ENCODE data around the gene MOSMO.
A peak's percentile ranks its signal among the peaks of the same experiment; 100 is the strongest.

MOSMO gene

DNA sequence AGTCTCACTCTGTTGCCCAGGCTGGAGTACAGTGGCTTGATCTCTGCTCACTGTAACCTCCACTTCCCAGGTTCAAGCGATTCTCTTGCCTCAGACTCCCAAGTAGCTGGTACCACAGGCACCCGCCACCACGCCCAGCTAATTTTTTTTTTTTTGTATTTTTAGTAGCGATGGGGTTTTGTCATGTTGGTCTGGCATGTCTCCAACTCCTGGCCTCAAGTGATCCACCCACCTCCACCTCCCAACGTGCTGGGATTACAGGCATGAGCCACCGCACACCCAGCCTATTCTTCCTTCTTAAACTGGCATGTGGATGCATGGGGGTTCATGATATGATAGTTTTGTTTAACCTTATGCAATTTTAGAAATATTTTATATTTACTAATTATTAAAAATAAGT is 45.1 kb downstream of the MOSMO start:
- Histone ChIP-seq H3K4me2 (ENCODE audit: low read length) (no peak overlapping the region), H3K9ac (ENCODE audit: low read length) (no peak overlapping the region), H3K27ac (ENCODE audit: low read length) (no peak overlapping the region), H3K4me3 (ENCODE audit: low read length) (no peak overlapping the region), H3K9me3 (ENCODE audit: insufficient read depth, low read length) (no peaks in the 10 kb centered on the region), H3K79me2 (ENCODE audit: low read length) (peaks cover 7% of the 10 kb centered on the region; the same call in 1 of the 2 replicates), H3K36me3 (replicated peaks; ENCODE audit: low read depth, low read length) (peaks cover 3% of the 10 kb centered on the region), H4K20me1 (ENCODE audit: insufficient read depth, low read length) (no peaks in the 10 kb centered on the region), H2AFZ (ENCODE audit: low read depth, low read length) (no peak overlapping the region), H3K27me3 (ENCODE audit: low read depth, low read length) (no peaks in the 10 kb centered on the region), H3K4me1 (ENCODE audit: low read length) (peaks cover 31% of the 10 kb centered on the region)
- TF ChIP-seq, protein P1, sequence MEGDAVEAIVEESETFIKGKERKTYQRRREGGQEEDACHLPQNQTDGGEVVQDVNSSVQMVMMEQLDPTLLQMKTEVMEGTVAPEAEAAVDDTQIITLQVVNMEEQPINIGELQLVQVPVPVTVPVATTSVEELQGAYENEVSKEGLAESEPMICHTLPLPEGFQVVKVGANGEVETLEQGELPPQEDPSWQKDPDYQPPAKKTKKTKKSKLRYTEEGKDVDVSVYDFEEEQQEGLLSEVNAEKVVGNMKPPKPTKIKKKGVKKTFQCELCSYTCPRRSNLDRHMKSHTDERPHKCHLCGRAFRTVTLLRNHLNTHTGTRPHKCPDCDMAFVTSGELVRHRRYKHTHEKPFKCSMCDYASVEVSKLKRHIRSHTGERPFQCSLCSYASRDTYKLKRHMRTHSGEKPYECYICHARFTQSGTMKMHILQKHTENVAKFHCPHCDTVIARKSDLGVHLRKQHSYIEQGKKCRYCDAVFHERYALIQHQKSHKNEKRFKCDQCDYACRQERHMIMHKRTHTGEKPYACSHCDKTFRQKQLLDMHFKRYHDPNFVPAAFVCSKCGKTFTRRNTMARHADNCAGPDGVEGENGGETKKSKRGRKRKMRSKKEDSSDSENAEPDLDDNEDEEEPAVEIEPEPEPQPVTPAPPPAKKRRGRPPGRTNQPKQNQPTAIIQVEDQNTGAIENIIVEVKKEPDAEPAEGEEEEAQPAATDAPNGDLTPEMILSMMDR (IDR thresholded peaks at IDR 0.05; ENCODE audit: low read depth, low read length): no peak
- TF ChIP-seq EZH2phosphoT487 (IDR thresholded peaks at IDR 0.05; ENCODE audit: low read depth): no peak

DNA sequence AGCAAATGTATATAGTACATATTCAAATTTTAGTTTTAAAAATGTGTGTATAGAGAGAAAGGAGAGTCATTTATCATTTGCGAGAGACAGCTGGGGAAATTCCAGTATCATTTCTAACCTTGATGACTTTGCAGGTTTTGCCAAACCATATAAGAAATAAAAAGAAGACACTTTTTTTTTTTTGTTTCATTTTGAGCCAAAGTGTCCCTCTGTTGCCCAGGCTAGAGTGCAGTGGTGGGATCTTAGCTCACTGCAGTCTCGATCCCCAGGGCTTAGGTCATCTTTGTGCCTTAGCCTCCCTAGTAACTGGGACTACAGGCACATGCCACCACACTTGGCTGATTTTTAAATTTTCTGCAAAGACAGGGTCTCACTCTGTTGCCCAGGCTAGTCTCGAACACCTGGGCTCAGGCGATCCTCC is 46.0 kb downstream of the MOSMO start:
- Histone ChIP-seq H3K9ac (ENCODE audit: low read length) (no peak overlapping the region; the same call in 1 of the 2 replicates), H3K4me1 (ENCODE audit: low read length) (peaks cover 31% of the 10 kb centered on the region), H2AFZ (ENCODE audit: low read depth, low read length) (no peak overlapping the region), H3K9me3 (ENCODE audit: insufficient read depth, low read length) (no peaks in the 10 kb centered on the region), H3K27ac (ENCODE audit: low read length) (peak overlapping the region; percentile 30), H4K20me1 (ENCODE audit: insufficient read depth, low read length) (no peaks in the 10 kb centered on the region), H3K4me2 (ENCODE audit: low read length) (peak overlapping the region; percentile 60), H3K79me2 (ENCODE audit: low read length) (peaks cover 7% of the 10 kb centered on the region; the same call in 1 of the 2 replicates), H3K27me3 (ENCODE audit: low read depth, low read length) (no peaks in the 10 kb centered on the region), H3K36me3 (replicated peaks; ENCODE audit: low read depth, low read length) (peaks cover 3% of the 10 kb centered on the region), H3K4me3 (ENCODE audit: low read length) (peak overlapping the region; percentile 27; the same call in 1 of the 2 replicates)
- TF ChIP-seq, protein P1 (IDR thresholded peaks at IDR 0.05; ENCODE audit: low read depth, low read length): no peak
- no peak for TF ChIP-seq EZH2phosphoT487 (IDR thresholded peaks at IDR 0.05; ENCODE audit: low read depth)

- H2AFZ ChIP-seq (ENCODE audit: low read depth, low read length): no peak overlapping the region
- no peaks in the 10 kb centered on the region for H4K20me1 ChIP-seq (ENCODE audit: insufficient read depth, low read length)
- no peak overlapping the region for H3K9ac ChIP-seq (ENCODE audit: low read length)
- H3K27ac ChIP-seq (ENCODE audit: low read length): no peak overlapping the region
- H3K9me3 ChIP-seq (ENCODE audit: insufficient read depth, low read length): no peaks in the 10 kb centered on the region
- H3K36me3 ChIP-seq (replicated peaks; ENCODE audit: low read depth, low read length): peaks cover 3% of the 10 kb centered on the region
- peaks cover 33% of the 10 kb centered on the region for H3K4me1 ChIP-seq (ENCODE audit: low read length)
- H3K27me3 ChIP-seq (ENCODE audit: low read depth, low read length): no peaks in the 10 kb centered on the region
- H3K79me2 ChIP-seq (ENCODE audit: low read length): 0 out of 2 replicates have a peak, but pooled peaks cover 4% of the 10 kb centered on the region
- no peak for TF ChIP-seq EZH2phosphoT487 (IDR thresholded peaks at IDR 0.05; ENCODE audit: low read depth)
- TF ChIP-seq, protein P1 (IDR thresholded peaks at IDR 0.05; ENCODE audit: low read depth, low read length): no peak
- H3K4me3 ChIP-seq (ENCODE audit: low read length): no peak overlapping the region
- H3K4me2 ChIP-seq (ENCODE audit: low read length): no peak overlapping the region
Measured at GRCh38 chr16:22054847-22055590, 47.1 kb downstream of the MOSMO start.

- Histone ChIP-seq H3K27me3 (ENCODE audit: low read depth, low read length) (no peaks in the 10 kb centered on the region), H3K4me3 (ENCODE audit: low read length) (no peak overlapping the region), H4K20me1 (ENCODE audit: insufficient read depth, low read length) (no peaks in the 10 kb centered on the region), H3K9me3 (ENCODE audit: insufficient read depth, low read length) (no peaks in the 10 kb centered on the region), H3K4me2 (ENCODE audit: low read length) (no peak overlapping the region), H2AFZ (ENCODE audit: low read depth, low read length) (no peak overlapping the region), H3K36me3 (replicated peaks; ENCODE audit: low read depth, low read length) (peaks cover 3% of the 10 kb centered on the region), H3K9ac (ENCODE audit: low read length) (no peak overlapping the region), H3K4me1 (ENCODE audit: low read length) (peaks cover 25% of the 10 kb centered on the region), H3K27ac (ENCODE audit: low read length) (no peak overlapping the region), H3K79me2 (ENCODE audit: low read length) (no peaks in the 10 kb centered on the region)
- TF ChIP-seq EZH2phosphoT487 (IDR thresholded peaks at IDR 0.05; ENCODE audit: low read depth): no peak
- TF ChIP-seq, protein P1 (IDR thresholded peaks at IDR 0.05; ENCODE audit: low read depth, low read length): peak; percentile 36; the same call in 1 of the 2 replicates
Measured at GRCh38 chr16:22055881-22056280, 48.0 kb downstream of the MOSMO start.
